ENCODE results near the gene ZNF846. TPM values are rescaled to one million over a fixed set of nuclear protein-coding genes. Genes with fewer than 3 reads are reported as not detected.
"Not testable (repeated sequence)": the region's sequence is repeated elsewhere in the genome, so short reads cannot be mapped to it uniquely, and the experiment has no call there.

ZNF846 gene
- total RNA-seq, 1 experiment from 2014 or later: 3.3 TPM

GRCh38 chr19:9729162-9729561, 39.4 kb downstream of the ZNF846 start:
- Mint-ChIP-seq H3K36me3 (ENCODE audit: insufficient read depth, unreplicated experiment) (no peaks in the 10 kb centered on the region), H3K4me3 (ENCODE audit: unreplicated experiment) (no peak overlapping the region), H3K27ac (ENCODE audit: low read depth, unreplicated experiment) (no peak overlapping the region), H3K27me3 (ENCODE audit: insufficient read depth, unreplicated experiment) (no peaks in the 10 kb centered on the region), H3K9me3 (ENCODE audit: unreplicated experiment) (no peaks in the 10 kb centered on the region), H3K4me1 (ENCODE audit: insufficient read depth, unreplicated experiment) (no peaks in the 10 kb centered on the region)
- no TSS peak for BruUV-seq (replicated peaks)
- intact Hi-C loops (cut with micrococcal nuclease): no loop called here
- DNase-seq (ENCODE audit: unreplicated experiment): no peak
- no peak for TF ChIP-seq CTCF (IDR thresholded peaks at IDR 0.05; ENCODE audit: unreplicated experiment)
- CTCF ChIA-PET: no interaction called here
- POLR2A ChIA-PET: no interaction called here

- CTCF ChIA-PET: interaction anchor here (0.6 kb wide), 1 partner anchor 1148 kb away, joined by 3 read pairs; no protein-coding TSS in a partner anchor
- no peak for TF ChIP-seq CTCF (IDR thresholded peaks at IDR 0.05; ENCODE audit: unreplicated experiment)
- H3K27ac Mint-ChIP-seq (ENCODE audit: low read depth, unreplicated experiment): no peak overlapping the region
- no peaks in the 10 kb centered on the region for H3K9me3 Mint-ChIP-seq (ENCODE audit: unreplicated experiment)
- POLR2A ChIA-PET: no interaction called here
- DNase-seq (ENCODE audit: unreplicated experiment): no peak
- no peaks in the 10 kb centered on the region for H3K36me3 Mint-ChIP-seq (ENCODE audit: insufficient read depth, unreplicated experiment)
- H3K4me1 Mint-ChIP-seq (ENCODE audit: insufficient read depth, unreplicated experiment): no peaks in the 10 kb centered on the region
- no peak overlapping the region for H3K4me3 Mint-ChIP-seq (ENCODE audit: unreplicated experiment)
- intact Hi-C loops (cut with micrococcal nuclease): no loop called here
- no TSS peak for BruUV-seq (replicated peaks)
- H3K27me3 Mint-ChIP-seq (ENCODE audit: insufficient read depth, unreplicated experiment): no peaks in the 10 kb centered on the region
Measured at GRCh38 chr19:9727644-9728043, 40.9 kb downstream of the ZNF846 start.

GRCh38 chr19:9725508-9726201, 42.9 kb downstream of the ZNF846 start:
- intact Hi-C loops (cut with micrococcal nuclease); H3K27me3 Mint-ChIP-seq (ENCODE audit: insufficient read depth, unreplicated experiment); H3K36me3 Mint-ChIP-seq (ENCODE audit: insufficient read depth, unreplicated experiment); H3K4me1 Mint-ChIP-seq (ENCODE audit: insufficient read depth, unreplicated experiment); H3K27ac Mint-ChIP-seq (ENCODE audit: low read depth, unreplicated experiment); DNase-seq (ENCODE audit: unreplicated experiment); H3K9me3 Mint-ChIP-seq (ENCODE audit: unreplicated experiment); H3K4me3 Mint-ChIP-seq (ENCODE audit: unreplicated experiment); BruUV-seq (replicated peaks): not testable (repeated sequence)
- ChIA-PET POLR2A (interaction anchor here (0.6 to 1.4 kb wide), 2 partner anchors 12 to 545 kb away, joined by 3 read pairs; no protein-coding TSS in a partner anchor), CTCF (interaction anchor here (0.7 kb wide), 1 partner anchor 13 kb away, joined by 4 read pairs; no protein-coding TSS in a partner anchor)

- intact Hi-C loops (cut with micrococcal nuclease): no loop called here
- H3K4me1 Mint-ChIP-seq (ENCODE audit: insufficient read depth, unreplicated experiment): peaks cover 9% of the 10 kb centered on the region
- no peak for DNase-seq (ENCODE audit: unreplicated experiment)
- no peak overlapping the region for H3K27ac Mint-ChIP-seq (ENCODE audit: low read depth, unreplicated experiment)
- H3K4me3 Mint-ChIP-seq (ENCODE audit: unreplicated experiment): no peak overlapping the region
- TF ChIP-seq CTCF (IDR thresholded peaks at IDR 0.05; ENCODE audit: unreplicated experiment): no peak
- H3K27me3 Mint-ChIP-seq (ENCODE audit: insufficient read depth, unreplicated experiment): no peaks in the 10 kb centered on the region
- ChIA-PET CTCF (no interaction called here), POLR2A (no interaction called here)
- no TSS peak for BruUV-seq (replicated peaks)
- no peaks in the 10 kb centered on the region for H3K36me3 Mint-ChIP-seq (ENCODE audit: insufficient read depth, unreplicated experiment)
- H3K9me3 Mint-ChIP-seq (ENCODE audit: unreplicated experiment): no peaks in the 10 kb centered on the region
Measured at GRCh38 chr19:9724157-9724556, 44.4 kb downstream of the ZNF846 start.
